DND-41 (cell line): ENCODE data around the gene GJD2.

Source experiments
- ATAC-seq: fragments of 200-7000 bp; cut with Tn5 transposase; 3 replicates; pipeline ENCODE4 v1.9.1; 2021; ENCODE audit warnings: low read depth; ENCODE audit not compliant: insufficient read depth
- DNase-seq: peaks from one replicate; pipeline ENCODE4 v3.0.0-alpha.2; 2020
- H2AFZ ChIP-seq: 2 replicates; pipeline ENCODE4 v1.6.0; 2012; ENCODE audit warnings: low read depth, low read length
- H3K27ac ChIP-seq: 2 replicates; pipeline ENCODE4 v1.5.1; 2012; ENCODE audit warnings: low read length, inconsistent platforms
- H3K27me3 ChIP-seq: fragments of 200-600 bp; sonication (generic); 2 replicates; pipeline ENCODE4 v1.6.0; 2012; ENCODE audit warnings: low read length, mild to moderate bottlenecking, inconsistent platforms; ENCODE audit not compliant: insufficient read depth, poor library complexity
- H3K36me3 ChIP-seq: 2 replicates; pipeline ENCODE4 v1.5.1; 2012; ENCODE audit warnings: low read length, inconsistent platforms; ENCODE audit not compliant: insufficient read depth
- H3K4me1 ChIP-seq: 2 replicates; pipeline ENCODE4 v1.5.1; 2012; ENCODE audit warnings: mild to moderate bottlenecking, low read length; ENCODE audit not compliant: insufficient read depth
- H3K4me2 ChIP-seq: 2 replicates; pipeline ENCODE4 v1.6.0; 2012; ENCODE audit warnings: mild to moderate bottlenecking, moderate library complexity, low read length, inconsistent platforms; ENCODE audit not compliant: insufficient read depth
- H3K4me3 ChIP-seq, 2 experiments: fragments of 200-600 bp in 1 of 2; shearing (Covaris generic) in 1 of 2; 2 replicates each; pipeline ENCODE4 v1.5.1; 2012 to 2016; ENCODE audit warnings: inconsistent platforms in 2 of 2, low read length in 2 of 2, mild to moderate bottlenecking in 2 of 2, low read depth in 1 of 2, moderate library complexity in 1 of 2
- H3K79me2 ChIP-seq: 2 replicates; pipeline ENCODE4 v1.6.0; 2012; ENCODE audit warnings: low read length, inconsistent platforms; ENCODE audit not compliant: insufficient read depth
- H3K9ac ChIP-seq: 2 replicates; pipeline ENCODE4 v1.6.0; 2012; ENCODE audit warnings: low read depth, mild to moderate bottlenecking, inconsistent platforms, low read length, moderate library complexity
- H3K9me3 ChIP-seq: 2 replicates; pipeline ENCODE4 v1.5.1; 2012; ENCODE audit warnings: low read length, moderate library complexity, mild to moderate bottlenecking, inconsistent platforms; ENCODE audit not compliant: insufficient read depth, severe bottlenecking
- H4K20me1 ChIP-seq: 2 replicates; pipeline ENCODE4 v1.6.0; 2012; ENCODE audit warnings: low read length; ENCODE audit not compliant: insufficient read depth
- CTCF ChIP-seq: IDR thresholded peaks from 2 replicates; pipeline ENCODE4 v1.5.1; 2012; ENCODE audit warnings: borderline replicate concordance, low read length, moderate library complexity, mild to moderate bottlenecking; ENCODE audit not compliant: poor library complexity, severe bottlenecking; ENCODE audit errors: extremely low read depth
- EZH2 ChIP-seq: IDR thresholded peaks from 3 replicates; pipeline ENCODE4 v1.6.1; 2012; ENCODE audit warnings: borderline replicate concordance, low read depth, mild to moderate bottlenecking, moderate library complexity, low read length, inconsistent platforms; ENCODE audit not compliant: severe bottlenecking

Gene GJD2

GRCh38 chr15:34709866-34710265 lies 44.9 kb downstream of the GJD2 start:
- no peak for DNase-seq
- H3K79me2 ChIP-seq = no peaks in the 10 kb centered on the region
- H3K27me3 ChIP-seq = peaks cover 16% of the 10 kb centered on the region
- no peaks in the 10 kb centered on the region for H3K9me3 ChIP-seq
- no peaks in the 10 kb centered on the region for H3K36me3 ChIP-seq
- no peak overlapping the region for H3K9ac ChIP-seq
- no peaks in the 10 kb centered on the region for H4K20me1 ChIP-seq
- H3K4me2 ChIP-seq = no peak overlapping the region
- no peak for ATAC-seq
- no peak overlapping the region for H3K27ac ChIP-seq
- no peaks in the 10 kb centered on the region for H3K4me1 ChIP-seq
- H3K4me3 ChIP-seq = no peak overlapping the region
- no peak overlapping the region for H2AFZ ChIP-seq
- TF ChIP-seq EZH2 = no peak
- no peak for TF ChIP-seq CTCF

GRCh38 chr15:34708422-34708821 lies 46.4 kb downstream of the GJD2 start:
- Histone ChIP-seq H3K79me2 (no peaks in the 10 kb centered on the region), H3K4me3 (no peak overlapping the region), H3K27ac (no peak overlapping the region), H4K20me1 (no peaks in the 10 kb centered on the region), H3K4me1 (no peaks in the 10 kb centered on the region), H3K4me2 (no peak overlapping the region), H3K9ac (no peak overlapping the region), H3K27me3 (peaks cover 23% of the 10 kb centered on the region), H3K9me3 (no peaks in the 10 kb centered on the region), H2AFZ (no peak overlapping the region), H3K36me3 (no peaks in the 10 kb centered on the region)
- TF ChIP-seq EZH2 (no peak), CTCF (peak; percentile 52)
- DNase-seq (no peak), ATAC-seq (no peak)

- no peak overlapping the region for H3K4me2 ChIP-seq
- no peak overlapping the region for H2AFZ ChIP-seq
- H3K36me3 ChIP-seq = no peaks in the 10 kb centered on the region
- no peak overlapping the region for H3K4me3 ChIP-seq
- H3K27ac ChIP-seq = no peak overlapping the region
- no peak for TF ChIP-seq EZH2
- no peak for TF ChIP-seq CTCF
- no peaks in the 10 kb centered on the region for H4K20me1 ChIP-seq
- ATAC-seq (no peak), DNase-seq (no peak)
- no peaks in the 10 kb centered on the region for H3K4me1 ChIP-seq
- H3K27me3 ChIP-seq = peaks cover 19% of the 10 kb centered on the region
- H3K9ac ChIP-seq = no peak overlapping the region
- H3K79me2 ChIP-seq = no peaks in the 10 kb centered on the region
- H3K9me3 ChIP-seq = no peaks in the 10 kb centered on the region
Observed at GRCh38 chr15:34701536-34701935, 53.3 kb downstream of the GJD2 start.
